Suprapubic skin (tissue), 4 donors: Measurements from ENCODE around the gene DHDH. TPM values are rescaled to one million over a fixed set of nuclear protein-coding genes. Genes with fewer than 3 reads are reported as not detected.
"Not testable (repeated sequence)": the region's sequence is repeated elsewhere in the genome, so short reads cannot be mapped to it uniquely, and the experiment has no call there.

ENCODE experiments used
- DNase-seq, 2 donors: peaks; one replicate each; pipeline ENCODE4 v3.0.0-alpha.2; 2019; ENCODE audit warnings: low spot score in 2 of 2
- H3K27ac ChIP-seq: fragments of 200-600 bp; sonication (generic); one replicate; pipeline ENCODE4 v1.5.1; 2019
- H3K27me3 ChIP-seq: fragments of 200-600 bp; sonication (generic); one replicate; pipeline ENCODE4 v1.5.1; 2019
- H3K36me3 ChIP-seq: fragments of 200-600 bp; sonication (generic); one replicate; pipeline ENCODE4 v1.5.1; 2019
- H3K4me1 ChIP-seq: fragments of 200-600 bp; sonication (generic); one replicate; pipeline ENCODE4 v1.5.1; 2019
- H3K4me3 ChIP-seq: fragments of 200-600 bp; sonication (generic); one replicate; pipeline ENCODE4 v1.5.1; 2019; ENCODE audit warnings: mild to moderate bottlenecking
- H3K9me3 ChIP-seq: fragments of 200-600 bp; sonication (generic); one replicate; pipeline ENCODE4 v1.5.1; 2019
- CTCF ChIP-seq, 2 donors: fragments of 200-600 bp in 1 of 2; fragments of 450-650 bp in 1 of 2; sonication (generic) in 1 of 2; IDR thresholded peaks; one replicate each; pipeline ENCODE4 v1.5.1; 2016 to 2019; ENCODE audit warnings: antibody characterized with exemption in 2 of 2, mild to moderate bottlenecking in 1 of 2, moderate library complexity in 1 of 2
- EP300 ChIP-seq: sonication (generic); formaldehyde crosslinking; IDR thresholded peaks from one replicate; pipeline ENCODE4 v1.6.1; 2017; ENCODE audit warnings: antibody characterized with exemption
- POLR2A ChIP-seq, 2 donors: fragments of 450-650 bp; IDR thresholded peaks; one replicate each; pipeline ENCODE4 v1.6.1; 2017; ENCODE audit warnings: antibody characterized with exemption in 2 of 2, mild to moderate bottlenecking in 2 of 2, moderate library complexity in 2 of 2
- POLR2AphosphoS5 ChIP-seq, 3 donors: sonication (generic); formaldehyde crosslinking; IDR thresholded peaks; one replicate each; pipeline ENCODE4 v1.6.1; 2017; ENCODE audit warnings: antibody characterized with exemption in 3 of 3
- WGBS: methylation state at CpG from one replicate; pipeline ENCODE4 v1.1.5; 2018; 5-methylcytosine and 5-hydroxymethylcytosine counted together
- total RNA-seq, 4 donors: library from RNA; depleted of rRNA; stranded (reverse); fragments of >200 nt; gene quantifications; one replicate each; pipeline ENCODE4 v1.1.0, GENCODE V29; 2016

The DHDH gene
- total RNA-seq, 4 donors from 2014 or later = 0.59 TPM; not detected in 3

GRCh38 chr19:48895226-48895625, 38.3 kb upstream of the DHDH start:
- no peaks in the 10 kb centered on the region for H3K27me3 ChIP-seq
- TF ChIP-seq POLR2AphosphoS5 (IDR thresholded peaks at IDR 0.05) (no peak), CTCF (IDR thresholded peaks at IDR 0.05) (no peak), EP300 (no peak), POLR2A (IDR thresholded peaks at IDR 0.05) (no peak)
- no peak overlapping the region for H3K27ac ChIP-seq
- H3K4me1 ChIP-seq = peaks cover 13% of the 10 kb centered on the region
- peak overlapping the region; percentile 50 for H3K4me3 ChIP-seq
- no peaks in the 10 kb centered on the region for H3K36me3 ChIP-seq
- WGBS = 72% methylated on average over 15 of the region's 21 CpGs
- H3K9me3 ChIP-seq = no peaks in the 10 kb centered on the region
- no peak for DNase-seq

GRCh38 chr19:48896191-48896720, 37.2 kb upstream of the DHDH start:
- TF ChIP-seq CTCF (IDR thresholded peaks at IDR 0.05) (no peak), EP300 (no peak), POLR2A (IDR thresholded peaks at IDR 0.05) (no peak), POLR2AphosphoS5 (IDR thresholded peaks at IDR 0.05) (no peak)
- Histone ChIP-seq H3K4me3 (peak overlapping the region; percentile 50), H3K27ac (no peak overlapping the region), H3K36me3 (no peaks in the 10 kb centered on the region), H3K27me3 (no peaks in the 10 kb centered on the region), H3K9me3 (no peaks in the 10 kb centered on the region), H3K4me1 (peaks cover 21% of the 10 kb centered on the region)
- DNase-seq = peak; percentile 82 to 89
- 34% methylated on average over 24 of the region's 25 CpGs for WGBS

GRCh38 chr19:48897181-48897580, 36.3 kb upstream of the DHDH start:
- TF ChIP-seq POLR2A (IDR thresholded peaks at IDR 0.05) (no peak), POLR2AphosphoS5 (IDR thresholded peaks at IDR 0.05) (no peak), EP300 (no peak)
- no peak for DNase-seq
- Histone ChIP-seq H3K27me3 (no peaks in the 10 kb centered on the region), H3K36me3 (no peaks in the 10 kb centered on the region), H3K4me1 (peaks cover 30% of the 10 kb centered on the region), H3K27ac (no peak overlapping the region), H3K4me3 (no peak overlapping the region), H3K9me3 (no peaks in the 10 kb centered on the region)
- WGBS = 88% methylated on average over 5 of the region's 5 CpGs

DNA sequence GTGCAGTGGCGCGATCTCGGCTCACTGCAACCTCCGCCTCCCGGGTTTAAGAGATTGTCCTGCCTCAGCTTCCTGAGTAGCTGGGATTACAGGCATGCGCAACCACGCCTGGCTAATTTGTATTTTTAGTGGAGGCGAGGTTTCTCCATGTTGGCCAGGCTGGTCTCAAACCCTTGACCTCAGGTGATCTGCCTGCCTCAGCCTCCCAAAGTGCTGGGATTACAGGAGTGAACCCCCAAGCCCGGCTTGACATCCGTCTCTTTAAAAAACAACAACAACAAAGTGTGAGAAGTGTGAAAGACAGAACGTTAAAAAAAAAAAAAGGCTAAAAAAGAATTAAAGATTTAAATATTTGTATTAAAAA, 34.1 kb upstream of the DHDH start:
- not testable (repeated sequence) for H3K27me3 ChIP-seq, H3K36me3 ChIP-seq, H3K27ac ChIP-seq, DNase-seq, H3K9me3 ChIP-seq
- Histone ChIP-seq H3K4me1 (peaks cover 38% of the 10 kb centered on the region), H3K4me3 (peak overlapping the region; percentile 78)
- WGBS = 86% methylated on average over 11 of the region's 11 CpGs

- peak; percentile 100 for DNase-seq
- H3K27ac ChIP-seq = peak within 1 kb of the TSS; percentile 86
- TF ChIP-seq POLR2AphosphoS5 (IDR thresholded peaks at IDR 0.05) (peak in 1 of 3 donors; percentile 49), EP300 (peak; percentile 32), POLR2A (IDR thresholded peaks at IDR 0.05) (peak in 1 of 2 donors; percentile 58), CTCF (IDR thresholded peaks at IDR 0.05) (peak in 1 of 2 donors; percentile 20)
- 7% methylated on average over 34 of the region's 34 CpGs for WGBS
- H3K36me3 ChIP-seq = peaks cover 11% of the 10 kb centered on the region
- H3K4me1 ChIP-seq = peaks cover 38% of the 10 kb centered on the region
- H3K4me3 ChIP-seq = peak within 1 kb of the TSS; percentile 78
- H3K27me3 ChIP-seq = no peaks in the 10 kb centered on the region
- H3K9me3 ChIP-seq = no peaks in the 10 kb centered on the region
These were observed 33.6 kb upstream of the DHDH start, which contains the start of gene NUCB1 for GRCh38 chr19:48899781-48900476. TSS of gene NUCB1 (plus strand) at chr19:48900312. CDS start at chr19:48900797, 485 bp downstream.

DNA sequence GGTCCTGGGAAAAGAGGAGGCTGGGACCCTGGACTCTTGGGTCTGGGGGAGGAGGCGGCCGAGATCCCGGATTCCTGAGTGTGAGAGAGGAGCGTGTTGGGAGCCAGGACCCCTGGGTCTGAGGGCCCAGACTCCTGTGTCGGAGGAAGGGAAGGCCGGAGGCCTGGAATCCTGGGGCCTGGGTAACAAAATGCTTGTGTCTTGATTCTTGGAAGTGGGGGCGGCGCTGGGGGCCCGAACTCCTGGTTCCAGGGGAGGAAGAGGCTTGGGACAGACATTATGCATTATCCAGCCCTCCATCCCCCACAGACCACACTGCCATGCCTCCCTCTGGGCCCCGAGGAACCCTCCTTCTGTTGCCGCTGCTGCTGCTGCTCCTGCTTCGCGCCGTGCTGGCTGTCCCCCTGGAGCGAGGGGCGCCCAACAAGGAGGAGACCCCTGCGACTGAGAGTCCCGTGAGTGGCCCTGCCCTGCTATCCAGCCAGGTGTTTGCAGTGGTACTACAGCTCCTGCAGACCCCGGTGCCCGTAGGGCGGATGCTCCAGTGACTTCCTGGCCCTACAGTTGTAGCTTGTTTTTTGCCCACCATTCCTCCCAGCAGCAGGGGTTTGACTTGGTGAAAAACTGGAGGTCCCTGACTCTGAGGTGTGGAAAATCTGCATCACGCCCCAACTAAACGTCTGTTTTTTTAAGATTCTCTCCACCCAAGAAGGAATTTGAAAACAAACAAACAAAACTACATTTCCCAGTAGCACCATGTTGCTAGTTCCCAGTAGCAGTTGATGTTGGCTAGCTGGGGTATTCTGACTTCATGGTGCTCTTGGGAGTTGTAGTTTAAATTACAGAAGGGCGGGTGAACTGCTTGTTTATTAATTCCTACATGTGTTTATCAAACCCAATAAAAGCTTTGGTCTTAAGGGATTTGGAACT, 32.8 kb upstream of the DHDH start:
- 8% methylated on average over 18 of the region's 24 CpGs for WGBS
- H3K4me3 ChIP-seq = peak overlapping the region; percentile 78
- H3K27ac ChIP-seq = peak overlapping the region; percentile 86
- no peaks in the 10 kb centered on the region for H3K9me3 ChIP-seq
- peaks cover 19% of the 10 kb centered on the region for H3K36me3 ChIP-seq
- TF ChIP-seq CTCF (IDR thresholded peaks at IDR 0.05) = no peak
- no peak for TF ChIP-seq POLR2AphosphoS5 (IDR thresholded peaks at IDR 0.05)
- TF ChIP-seq POLR2A (IDR thresholded peaks at IDR 0.05) = no peak
- TF ChIP-seq EP300 = no peak
- H3K27me3 ChIP-seq = no peaks in the 10 kb centered on the region
- H3K4me1 ChIP-seq = peaks cover 32% of the 10 kb centered on the region
- no peak for DNase-seq

GRCh38 chr19:48902291-48902690, 31.2 kb upstream of the DHDH start:
- not testable (repeated sequence) for H3K4me3 ChIP-seq, H3K27ac ChIP-seq, H3K9me3 ChIP-seq, DNase-seq, H3K27me3 ChIP-seq
- Histone ChIP-seq H3K36me3 (peaks cover 34% of the 10 kb centered on the region), H3K4me1 (peaks cover 26% of the 10 kb centered on the region)
- 96% methylated on average over 7 of the region's 7 CpGs for WGBS

- Histone ChIP-seq H3K4me1 (peaks cover 28% of the 10 kb centered on the region), H3K36me3 (peaks cover 49% of the 10 kb centered on the region)
- not testable (repeated sequence) for H3K9me3 ChIP-seq, H3K27ac ChIP-seq, H3K4me3 ChIP-seq, H3K27me3 ChIP-seq, DNase-seq
These were observed 29.7 kb upstream of the DHDH start for GRCh38 chr19:48903788-48904187.
